Upper lobe of left lung (tissue), 6 donors: ENCODE data around the gene BEST3. TPM values are rescaled to one million over a fixed set of nuclear protein-coding genes. Genes with fewer than 3 reads are reported as not detected.

Source experiments
- ATAC-seq, 2 donors: fragments of 200-7000 bp; cut with Tn5 transposase; one replicate each; pipeline ENCODE4 v1.9.1; 2022; ENCODE audit warnings: mild to moderate bottlenecking in 2 of 2, moderate library complexity in 2 of 2; ENCODE audit not compliant: low FRiP score in 2 of 2
- DNase-seq, 2 donors: peaks; one replicate each; pipeline ENCODE4 v3.0.0-alpha.2; 2019 to 2020
- H3K27ac ChIP-seq, 4 donors: fragments of 200-600 bp; sonication (generic); one replicate each; pipeline ENCODE4 v1.5.1; 2016 to 2019
- H3K27me3 ChIP-seq, 4 donors: fragments of 200-600 bp; sonication (generic); one replicate each; pipeline ENCODE4 v1.5.1; 2017 to 2019
- H3K36me3 ChIP-seq, 4 donors: fragments of 200-600 bp; sonication (generic); one replicate each; pipeline ENCODE4 v1.5.1; 2016 to 2019
- H3K4me1 ChIP-seq, 4 donors: fragments of 200-600 bp; sonication (generic); one replicate each; pipeline ENCODE4 v1.5.1; 2018 to 2019
- H3K4me3 ChIP-seq, 4 donors: fragments of 200-600 bp; sonication (generic); one replicate each; pipeline ENCODE4 v1.5.1; 2017 to 2019; ENCODE audit warnings: mild to moderate bottlenecking in 2 of 4, moderate library complexity in 1 of 4
- H3K9me3 ChIP-seq, 4 donors: fragments of 200-600 bp; sonication (generic); one replicate each; pipeline ENCODE4 v1.5.1; 2018 to 2019
- CTCF ChIP-seq, 6 experiments: fragments of 450-650 bp in 4 of 6; fragments of 200-600 bp in 2 of 6; sonication (generic) in 2 of 6; IDR thresholded peaks; one replicate each; pipeline ENCODE4 v1.5.1; 2016 to 2019; ENCODE audit warnings: antibody characterized with exemption in 6 of 6
- EP300 ChIP-seq, 4 donors: sonication (generic); formaldehyde crosslinking; IDR thresholded peaks; one replicate each; pipeline ENCODE4 v1.5.1; 2017; ENCODE audit warnings: antibody characterized with exemption in 4 of 4, control low read depth in 2 of 4
- POLR2A ChIP-seq, 4 donors: fragments of 450-650 bp; IDR thresholded peaks; one replicate each; pipeline ENCODE4 v1.5.1; 2016 to 2017; ENCODE audit warnings: antibody characterized with exemption in 4 of 4, mild to moderate bottlenecking in 2 of 4
- POLR2AphosphoS5 ChIP-seq, 2 donors: sonication (generic); formaldehyde crosslinking; IDR thresholded peaks; one replicate each; pipeline ENCODE4 v1.5.1; 2017; ENCODE audit warnings: antibody characterized with exemption in 2 of 2
- WGBS, 2 donors: methylation state at CpG; one replicate each; pipeline ENCODE4 v1.1.5; 2017 to 2018; 5-methylcytosine and 5-hydroxymethylcytosine counted together
- total RNA-seq, 6 donors: library from RNA; depleted of rRNA in 4 of 6; stranded (reverse); fragments of >200 nt in 4 of 6; gene quantifications; one replicate each; pipeline versions ENCODE4 v1.1.0 to v1.2.1, GENCODE V29; 2016 to 2021
- donor health status: DM: no; HTN: no; CAD: no; lungs with moderate emphysema.
- donor health status: DM: no; HTN: yes; CAD: no; lungs with severe emphysema.

Gene BEST3
- total RNA-seq, 6 donors from 2014 or later = not detected

GRCh38 chr12:69701826-69702225 is 2.7 kb upstream of the BEST3 start:
- 85 to 86% methylated on average over 3 of the region's 3 CpGs for WGBS, 2 donors
- H3K9me3 ChIP-seq = no peaks in the 10 kb centered on the region
- ATAC-seq (no peak), DNase-seq (no peak)
- no peaks in the 10 kb centered on the region for H3K4me1 ChIP-seq
- no peak for TF ChIP-seq POLR2A (IDR thresholded peaks at IDR 0.05)
- TF ChIP-seq CTCF (IDR thresholded peaks at IDR 0.05) = no peak
- no peak for TF ChIP-seq EP300 (IDR thresholded peaks at IDR 0.05)
- no peak for TF ChIP-seq POLR2AphosphoS5 (IDR thresholded peaks at IDR 0.05)
- no peak overlapping the region for H3K4me3 ChIP-seq
- H3K36me3 ChIP-seq = no peaks in the 10 kb centered on the region
- H3K27ac ChIP-seq = no peak overlapping the region
- no peaks in the 10 kb centered on the region for H3K27me3 ChIP-seq

- Histone ChIP-seq H3K36me3 (no peaks in the 10 kb centered on the region), H3K27ac (no peak overlapping the region), H3K4me1 (no peaks in the 10 kb centered on the region), H3K9me3 (no peaks in the 10 kb centered on the region), H3K27me3 (no peaks in the 10 kb centered on the region), H3K4me3 (no peak overlapping the region)
- WGBS, 2 donors = 89 to 93% methylated on average over 2 of the region's 2 CpGs
- TF ChIP-seq EP300 (IDR thresholded peaks at IDR 0.05) (no peak), POLR2AphosphoS5 (IDR thresholded peaks at IDR 0.05) (no peak), CTCF (IDR thresholded peaks at IDR 0.05) (no peak), POLR2A (IDR thresholded peaks at IDR 0.05) (no peak)
- no peak for DNase-seq
- ATAC-seq = no peak
Measured at GRCh38 chr12:69698054-69698453, 1.0 kb downstream of the BEST3 start.

GRCh38 chr12:69694123-69694522 is 5.0 kb downstream of the BEST3 start:
- Histone ChIP-seq H3K4me3 (no peak overlapping the region), H3K36me3 (no peaks in the 10 kb centered on the region), H3K27me3 (no peaks in the 10 kb centered on the region), H3K4me1 (peaks cover 0 to 2% (median 0%) of the 10 kb centered on the region in 4 donors), H3K9me3 (no peaks in the 10 kb centered on the region), H3K27ac (no peak overlapping the region)
- WGBS, 2 donors = 67 to 81% methylated on average over 7 of the region's 7 CpGs
- ATAC-seq (no peak), DNase-seq (no peak)
- TF ChIP-seq CTCF (IDR thresholded peaks at IDR 0.05) = no peak
- TF ChIP-seq EP300 (IDR thresholded peaks at IDR 0.05) = no peak
- TF ChIP-seq POLR2AphosphoS5 (IDR thresholded peaks at IDR 0.05) = no peak
- TF ChIP-seq POLR2A (IDR thresholded peaks at IDR 0.05) = no peak

- ATAC-seq (no peak), DNase-seq (no peak)
- H3K4me1 ChIP-seq = peaks cover 0 to 6% (median 2%) of the 10 kb centered on the region in 4 donors
- H3K36me3 ChIP-seq = no peaks in the 10 kb centered on the region
- H3K9me3 ChIP-seq = no peaks in the 10 kb centered on the region
- H3K27ac ChIP-seq = peak overlapping the region in 1 of 4 donors; percentile 21
- no peaks in the 10 kb centered on the region for H3K27me3 ChIP-seq
- TF ChIP-seq POLR2A (IDR thresholded peaks at IDR 0.05) (no peak), POLR2AphosphoS5 (IDR thresholded peaks at IDR 0.05) (no peak), EP300 (IDR thresholded peaks at IDR 0.05) (no peak), CTCF (IDR thresholded peaks at IDR 0.05) (no peak)
- 76 to 85% methylated on average over 2 of the region's 2 CpGs for WGBS, 2 donors
- no peak overlapping the region for H3K4me3 ChIP-seq
Measured at GRCh38 chr12:69689638-69690037, 9.5 kb downstream of the BEST3 start.
